Rectal smooth muscle tissue (tissue), 1 donor: Measurements from ENCODE around the gene GRM8.

Experiments
- H3K27ac ChIP-seq: one replicate; pipeline ENCODE4 v1.7.0; 2013; ENCODE audit warnings: low read depth, low read length, inconsistent platforms
- H3K27me3 ChIP-seq: one replicate; pipeline ENCODE4 v1.7.0; 2013; ENCODE audit warnings: low read length; ENCODE audit not compliant: control insufficient read depth, insufficient read depth
- H3K36me3 ChIP-seq: one replicate; pipeline ENCODE4 v1.7.0; 2013; ENCODE audit warnings: low read length; ENCODE audit not compliant: control insufficient read depth, insufficient read depth
- H3K4me1 ChIP-seq: one replicate; pipeline ENCODE4 v1.7.0; 2013; ENCODE audit warnings: low read length; ENCODE audit not compliant: control insufficient read depth, insufficient read depth
- H3K4me3 ChIP-seq: one replicate; pipeline ENCODE4 v1.7.0; 2013; ENCODE audit warnings: low read length
- H3K9ac ChIP-seq: one replicate; pipeline ENCODE4 v1.7.0; 2013; ENCODE audit warnings: low read length

The GRM8 gene

GRCh38 chr7:126441745-126442144, 811.0 kb downstream of the GRM8 start:
- H3K4me3 ChIP-seq: no peak overlapping the region
- H3K27ac ChIP-seq: no peak overlapping the region
- no peaks in the 10 kb centered on the region for H3K27me3 ChIP-seq
- no peaks in the 10 kb centered on the region for H3K4me1 ChIP-seq
- no peak overlapping the region for H3K9ac ChIP-seq
- H3K36me3 ChIP-seq: no peaks in the 10 kb centered on the region

GRCh38 chr7:126440542-126440941, 812.2 kb downstream of the GRM8 start:
- Histone ChIP-seq H3K9ac (no peak overlapping the region), H3K4me1 (no peaks in the 10 kb centered on the region), H3K36me3 (no peaks in the 10 kb centered on the region), H3K27me3 (no peaks in the 10 kb centered on the region), H3K27ac (no peak overlapping the region), H3K4me3 (no peak overlapping the region)

GRCh38 chr7:126436213-126436868, 816.4 kb downstream of the GRM8 start:
- H3K4me1 ChIP-seq: no peaks in the 10 kb centered on the region
- H3K27ac ChIP-seq: no peak overlapping the region
- no peak overlapping the region for H3K9ac ChIP-seq
- H3K36me3 ChIP-seq: no peaks in the 10 kb centered on the region
- no peaks in the 10 kb centered on the region for H3K27me3 ChIP-seq
- no peak overlapping the region for H3K4me3 ChIP-seq

DNA sequence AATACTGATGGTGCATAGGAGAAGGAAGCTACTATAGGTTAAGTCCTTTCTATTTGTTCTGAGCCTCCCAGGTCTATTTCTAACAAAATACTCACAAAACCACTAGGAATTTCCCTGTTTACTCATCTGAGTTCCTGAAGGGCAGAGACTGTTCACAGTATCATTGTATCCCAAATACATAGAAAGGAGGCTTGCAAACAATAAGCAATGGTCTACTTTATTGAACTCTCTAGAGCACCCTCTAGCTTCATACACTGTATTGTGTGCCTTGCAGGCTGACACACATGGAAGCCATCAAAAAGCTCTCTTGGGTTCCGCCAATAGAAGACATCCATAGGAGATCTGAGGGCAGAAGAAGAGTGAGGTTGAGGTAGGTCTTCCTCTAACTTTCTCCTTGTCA, 826.1 kb downstream of the GRM8 start:
- no peaks in the 10 kb centered on the region for H3K4me1 ChIP-seq
- H3K36me3 ChIP-seq: no peaks in the 10 kb centered on the region

GRCh38 chr7:126424985-126425384, 827.8 kb downstream of the GRM8 start:
- no peaks in the 10 kb centered on the region for H3K27me3 ChIP-seq
- H3K4me3 ChIP-seq: no peak overlapping the region
- no peaks in the 10 kb centered on the region for H3K36me3 ChIP-seq
- no peak overlapping the region for H3K9ac ChIP-seq
- no peak overlapping the region for H3K27ac ChIP-seq
- H3K4me1 ChIP-seq: no peaks in the 10 kb centered on the region

More for the DNA sequence above, 826.1 kb downstream of the GRM8 start:
- no peak overlapping the region for H3K4me3 ChIP-seq
- H3K27me3 ChIP-seq: no peaks in the 10 kb centered on the region
- H3K9ac ChIP-seq: no peak overlapping the region
- no peak overlapping the region for H3K27ac ChIP-seq

GRCh38 chr7:126419047-126419446, 833.7 kb downstream of the GRM8 start:
- Histone ChIP-seq H3K4me3 (no peak overlapping the region), H3K27ac (no peak overlapping the region), H3K27me3 (no peaks in the 10 kb centered on the region), H3K4me1 (no peaks in the 10 kb centered on the region), H3K9ac (no peak overlapping the region), H3K36me3 (no peaks in the 10 kb centered on the region)

DNA sequence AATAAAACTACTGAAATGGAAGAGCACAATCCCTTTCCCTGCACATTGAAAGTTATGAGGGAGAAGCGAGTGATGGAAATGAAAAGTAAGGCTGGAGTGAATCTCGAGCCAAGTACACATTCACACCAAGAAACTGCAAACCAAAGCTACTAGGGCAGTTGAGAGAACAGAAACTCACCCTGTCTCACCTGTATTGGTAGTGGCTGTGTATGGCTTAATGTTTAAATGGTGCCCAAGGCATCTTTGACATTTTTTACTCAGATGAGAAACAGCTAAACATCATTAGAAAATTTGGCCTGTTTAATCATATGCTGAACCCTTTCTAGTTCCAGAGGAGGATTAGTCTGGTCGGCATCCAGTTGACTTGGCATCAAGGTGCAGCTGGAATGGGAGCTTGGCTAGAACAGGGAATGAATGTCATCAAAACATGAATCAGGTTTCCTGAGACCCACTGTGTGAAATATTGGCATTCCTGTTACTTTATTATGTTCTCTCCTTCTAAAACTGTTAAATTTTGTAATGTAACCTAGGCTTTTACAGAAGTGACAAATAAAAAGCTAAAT, 840.8 kb downstream of the GRM8 start:
- Histone ChIP-seq H3K36me3 (no peaks in the 10 kb centered on the region), H3K4me3 (no peak overlapping the region), H3K27me3 (no peaks in the 10 kb centered on the region), H3K4me1 (no peaks in the 10 kb centered on the region), H3K9ac (no peak overlapping the region), H3K27ac (no peak overlapping the region)

DNA sequence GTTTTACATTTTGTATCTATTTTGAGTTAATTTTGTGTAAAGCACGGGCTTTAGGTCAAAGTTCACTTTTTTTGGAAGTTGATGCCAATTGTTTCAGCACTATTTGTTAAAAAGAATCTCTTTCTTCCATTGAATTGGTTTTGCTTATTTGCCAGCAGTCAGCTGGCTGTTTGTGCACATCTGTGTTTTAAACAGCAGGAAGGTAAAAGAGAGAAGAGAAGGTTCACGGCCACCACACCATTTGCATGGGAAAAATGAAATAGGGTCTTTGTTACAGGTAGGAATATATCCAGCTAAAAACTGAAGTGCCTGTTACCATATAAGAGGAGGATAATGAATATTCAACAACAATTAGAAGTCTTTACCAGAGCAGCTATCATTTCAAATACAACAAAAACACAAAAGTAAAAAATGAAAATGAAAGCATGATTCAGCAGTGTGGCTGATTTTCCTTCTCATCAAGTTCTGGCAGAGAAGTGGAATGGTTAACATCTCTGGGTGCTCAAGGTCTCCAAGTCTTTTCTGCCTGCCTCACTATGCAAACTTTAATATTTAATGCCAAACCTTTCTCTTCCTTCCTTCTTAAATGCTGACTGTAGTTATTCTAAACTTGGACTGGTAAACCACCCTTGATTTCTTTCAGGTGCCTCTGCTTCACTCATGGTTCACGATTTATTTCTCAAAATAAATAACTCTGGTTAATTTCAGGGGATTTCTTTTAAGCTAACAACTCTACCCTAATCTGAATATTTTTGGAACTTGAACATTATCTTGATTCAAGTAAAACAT, 841.5 kb downstream of the GRM8 start:
- Histone ChIP-seq H3K27me3 (no peaks in the 10 kb centered on the region), H3K27ac (no peak overlapping the region), H3K36me3 (no peaks in the 10 kb centered on the region), H3K4me3 (no peak overlapping the region), H3K4me1 (no peaks in the 10 kb centered on the region), H3K9ac (no peak overlapping the region)

GRCh38 chr7:126403040-126403439, 849.7 kb downstream of the GRM8 start:
- H3K36me3 ChIP-seq: no peaks in the 10 kb centered on the region

DNA sequence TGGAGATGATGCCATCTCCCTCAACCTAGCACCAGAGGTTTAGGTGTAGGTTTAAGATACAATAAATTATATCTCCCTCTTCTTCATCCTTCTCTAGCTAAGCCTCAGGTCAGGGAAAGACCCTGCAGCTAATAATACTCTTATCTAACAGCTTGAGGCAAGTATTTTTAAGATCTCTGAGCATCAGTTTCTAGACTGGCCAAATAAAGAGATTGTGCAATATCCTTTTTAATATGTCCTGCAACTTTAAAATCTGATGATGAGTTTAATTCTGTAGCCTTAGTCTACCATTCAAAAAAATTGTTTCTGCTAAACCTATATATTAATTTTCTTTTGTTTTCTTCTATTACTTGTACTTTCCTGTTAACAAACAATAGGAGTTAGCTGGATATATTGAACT, 850.8 kb downstream of the GRM8 start:
- Histone ChIP-seq H3K9ac (no peak overlapping the region), H3K4me3 (no peak overlapping the region), H3K27me3 (no peaks in the 10 kb centered on the region), H3K4me1 (no peaks in the 10 kb centered on the region), H3K27ac (no peak overlapping the region), H3K36me3 (no peaks in the 10 kb centered on the region)

More at GRCh38 chr7:126403040-126403439, 849.7 kb downstream of the GRM8 start:
- H3K4me3 ChIP-seq: no peak overlapping the region
- H3K9ac ChIP-seq: no peak overlapping the region
- no peaks in the 10 kb centered on the region for H3K27me3 ChIP-seq
- no peak overlapping the region for H3K27ac ChIP-seq
- H3K4me1 ChIP-seq: no peaks in the 10 kb centered on the region

- Histone ChIP-seq H3K27ac (no peak overlapping the region), H3K9ac (no peak overlapping the region), H3K27me3 (no peaks in the 10 kb centered on the region), H3K36me3 (no peaks in the 10 kb centered on the region), H3K4me1 (no peaks in the 10 kb centered on the region), H3K4me3 (no peak overlapping the region)
These were observed 853.8 kb downstream of the GRM8 start for GRCh38 chr7:126398851-126399529.

GRCh38 chr7:126398285-126398684, 854.5 kb downstream of the GRM8 start:
- Histone ChIP-seq H3K36me3 (no peaks in the 10 kb centered on the region), H3K4me3 (no peak overlapping the region), H3K27ac (no peak overlapping the region), H3K27me3 (no peaks in the 10 kb centered on the region), H3K9ac (no peak overlapping the region), H3K4me1 (no peaks in the 10 kb centered on the region)
